Stimulated activated naive CD8-positive, alpha-beta T cell treated with anti-CD3 and anti-CD28 coated beads, Interleukin-15, Interleukin-2, amounts not matched to agents 100 U/mL and 50 U/mL, for 24 hours (primary cell): Measurements from ENCODE around the gene LRRC70.
"Not testable (repeated sequence)": the region's sequence is repeated elsewhere in the genome, so short reads cannot be mapped to it uniquely, and the experiment has no call there.

Experiments
- ATAC-seq: fragments of 150-1000 bp; cut with Tn5 transposase; one replicate; pipeline ENCODE4 v1.10.0; 2021
- DNase-seq: peaks from one replicate; pipeline ENCODE4 v3.0.0; 2021

LRRC70 gene

DNA sequence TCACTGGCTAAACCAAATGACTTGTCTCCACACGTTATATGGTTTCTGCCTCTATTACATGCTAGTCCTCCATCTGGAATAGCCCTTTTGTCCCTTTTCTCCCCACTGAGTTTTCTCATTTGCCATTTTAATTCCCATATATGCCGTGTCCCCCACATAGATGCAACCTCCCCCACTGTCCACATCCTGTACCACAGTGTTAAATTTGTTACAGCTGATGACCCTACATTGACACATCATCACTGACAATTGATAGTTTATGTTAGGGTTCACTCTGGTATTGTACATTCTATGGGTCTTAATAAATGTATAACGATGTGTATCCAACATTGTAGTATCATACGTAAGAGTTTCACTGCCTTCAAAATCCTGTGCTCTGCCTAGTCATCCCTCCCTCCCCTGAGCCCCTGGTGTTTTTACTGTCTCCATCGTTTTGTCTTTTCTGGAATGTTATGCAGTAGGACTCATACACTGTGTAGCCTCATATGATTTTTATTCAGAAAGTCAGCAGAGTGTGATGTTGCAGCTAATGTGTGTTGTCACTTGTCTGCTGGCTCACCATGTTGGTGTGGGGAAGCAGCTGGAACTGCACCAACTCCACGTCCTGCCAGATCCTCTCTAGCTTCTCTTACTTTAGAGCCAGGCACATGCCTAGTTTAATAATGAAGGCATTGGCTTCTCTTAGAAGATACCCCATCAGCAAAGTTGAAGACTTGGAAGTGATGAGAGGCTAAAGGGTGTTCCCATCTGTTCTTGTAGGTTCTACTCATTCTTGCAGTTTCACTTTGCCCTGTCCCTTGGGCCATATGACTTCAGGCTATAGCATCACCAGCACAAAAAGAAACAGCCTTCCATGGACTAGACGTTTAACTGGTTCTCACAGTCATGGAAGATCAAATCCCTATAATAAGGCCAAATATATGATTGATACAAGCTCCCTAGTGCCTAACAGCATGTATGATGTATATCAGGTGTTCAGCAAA lies 30.2 kb downstream of the LRRC70 start:
- ATAC-seq, result no peak
- DNase-seq, result no peak

DNA sequence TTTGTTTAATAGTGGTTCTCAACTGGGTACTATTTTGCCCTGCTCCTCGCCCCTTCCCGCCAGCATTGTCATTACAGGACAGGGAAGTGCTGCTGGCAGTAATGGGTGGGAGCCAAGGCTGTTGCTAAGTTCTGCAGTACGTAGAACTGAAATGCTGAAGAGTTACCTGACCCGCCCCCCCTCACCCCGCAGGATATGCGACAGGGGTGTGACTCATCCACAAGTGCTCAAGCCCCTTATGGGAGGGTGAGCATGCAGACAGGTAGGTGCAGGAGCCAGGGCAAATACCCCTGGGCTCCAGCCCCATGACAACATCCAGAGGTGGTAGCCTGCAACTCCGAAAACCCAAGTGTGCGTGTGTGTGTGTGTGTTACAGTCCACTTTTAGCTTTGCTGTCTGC lies 35.7 kb downstream of the LRRC70 start:
- DNase-seq (no peak), ATAC-seq (no peak)

DNA sequence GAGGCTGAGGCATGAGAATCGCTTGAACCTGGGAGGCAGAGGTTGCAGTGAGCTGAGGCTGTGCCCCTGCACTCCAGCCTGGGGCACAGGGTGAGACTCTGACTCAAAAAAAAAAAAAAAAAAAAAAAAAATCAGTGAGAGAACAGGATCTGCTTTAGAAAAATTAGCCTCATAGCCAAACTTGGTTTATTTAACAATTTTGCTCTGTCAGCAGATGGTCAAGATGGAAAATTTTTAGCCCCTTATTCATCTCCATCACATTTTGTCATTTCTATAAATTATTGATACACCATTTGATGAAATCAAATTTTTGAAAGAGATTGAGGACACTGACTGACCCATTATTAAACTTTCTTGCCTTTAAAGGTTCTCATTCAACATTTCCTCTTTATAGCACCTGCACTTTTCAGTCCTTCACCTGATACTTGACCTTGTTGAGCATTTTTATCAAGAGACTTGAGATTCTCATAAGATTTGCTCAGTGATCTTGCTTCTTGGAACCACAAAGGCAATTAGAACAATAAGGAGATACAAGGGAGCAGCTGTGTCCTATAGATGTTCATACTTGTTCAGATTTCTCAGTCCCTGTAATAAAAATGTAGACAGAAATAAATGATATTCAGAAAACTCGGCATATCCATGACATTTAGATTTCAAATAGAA lies 38.1 kb downstream of the LRRC70 start:
- ATAC-seq, result no peak
- DNase-seq, result no peak

DNA sequence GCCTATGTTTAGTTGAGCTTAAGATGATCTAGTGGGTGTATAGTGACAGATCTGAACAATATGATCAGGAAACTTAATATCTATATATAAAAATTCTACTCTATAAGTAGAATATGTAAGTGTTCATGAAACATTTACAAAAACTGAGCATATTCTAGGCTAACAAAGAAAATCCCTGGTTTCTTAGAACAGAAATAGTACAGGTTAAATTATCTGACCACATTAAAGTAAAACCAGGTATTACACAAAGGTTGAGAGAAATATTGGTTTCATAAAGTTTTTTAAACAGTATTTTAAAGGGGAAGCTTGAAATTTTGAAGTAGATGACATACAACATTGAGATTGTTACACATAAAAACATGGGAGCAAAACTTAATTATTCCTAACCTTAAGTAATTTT lies 39.3 kb downstream of the LRRC70 start:
- no peak for ATAC-seq
- DNase-seq, result no peak

DNA sequence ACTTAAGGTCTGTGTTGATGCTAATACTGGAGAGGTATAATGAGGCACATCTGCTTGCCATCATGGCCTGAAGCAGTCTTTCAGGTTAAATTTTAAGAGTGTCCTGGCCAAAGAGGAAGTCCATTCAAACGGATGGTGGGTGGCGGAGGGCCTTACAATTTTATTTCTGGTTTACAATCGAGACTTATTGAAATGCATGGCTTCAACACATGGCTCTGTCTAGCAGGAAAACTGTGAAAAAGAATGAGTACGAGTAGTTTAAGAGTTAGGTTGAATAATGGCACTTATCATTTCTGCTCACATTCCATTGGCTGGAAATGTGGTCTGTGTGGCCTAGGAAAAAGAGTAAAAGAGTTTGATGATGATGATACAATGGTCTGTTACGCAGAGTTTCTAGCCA lies 42.1 kb downstream of the LRRC70 start:
- ATAC-seq (no peak), DNase-seq (no peak)

DNA sequence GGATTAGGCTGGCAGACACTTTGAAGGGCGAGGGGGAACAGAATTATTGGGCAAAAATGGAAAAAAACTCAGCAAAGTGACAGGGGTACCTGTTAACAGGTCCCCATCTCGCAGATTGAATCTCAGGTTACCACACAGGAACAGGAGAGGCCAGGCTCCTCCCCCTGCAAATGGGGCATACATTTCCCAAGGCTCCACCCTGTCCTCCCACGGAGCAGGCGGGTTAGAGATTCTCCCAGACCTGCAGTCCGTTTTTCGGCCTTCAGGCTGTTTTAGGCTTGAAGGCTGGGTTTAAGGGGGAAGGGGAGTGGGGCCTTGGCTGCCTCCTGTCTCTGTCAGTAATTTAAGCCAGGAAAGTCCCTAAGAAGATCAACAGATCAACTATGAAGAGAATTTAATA lies 42.7 kb downstream of the LRRC70 start:
- ATAC-seq (no peak), DNase-seq (no peak)

DNA sequence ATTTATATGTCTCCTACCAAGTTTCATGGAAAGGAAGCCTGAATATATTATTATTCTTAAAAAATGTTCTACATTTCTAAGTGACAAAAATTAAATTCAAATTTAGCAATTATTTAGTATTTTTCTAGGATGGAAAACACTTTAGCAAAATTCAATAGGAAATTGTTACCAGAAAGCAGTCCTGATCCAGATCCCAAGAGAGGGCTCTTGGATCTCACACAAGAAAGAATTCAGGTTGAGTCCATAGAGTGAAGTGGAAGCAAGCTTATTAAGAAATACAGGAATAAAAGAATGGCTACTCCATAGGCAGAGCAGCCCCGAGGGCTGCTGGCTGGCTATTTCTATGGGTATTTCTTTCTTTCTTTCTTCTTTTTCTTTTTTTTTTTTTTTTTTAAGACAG lies 44.7 kb downstream of the LRRC70 start:
- DNase-seq (no peak), ATAC-seq (no peak)

DNA sequence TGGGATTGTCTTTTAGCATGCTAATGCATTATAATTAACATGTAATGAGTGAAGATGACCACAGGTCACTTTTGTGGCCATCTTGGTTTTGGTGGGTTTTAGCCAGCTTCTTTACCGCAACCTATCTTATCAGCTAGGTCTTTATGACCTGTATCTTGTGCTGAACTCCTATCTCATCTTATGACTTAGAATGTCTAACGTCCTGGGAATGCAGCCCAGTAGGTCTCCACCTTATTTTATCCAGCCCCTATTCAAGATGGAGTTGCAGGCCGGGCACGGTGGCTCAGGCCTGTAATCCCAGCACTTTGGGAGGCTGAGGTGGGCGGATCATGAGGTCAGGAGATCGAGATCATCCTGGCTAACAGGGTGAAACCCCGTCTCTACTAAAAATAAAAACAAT lies 45.8 kb downstream of the LRRC70 start:
- DNase-seq, ATAC-seq: not testable (repeated sequence)

DNA sequence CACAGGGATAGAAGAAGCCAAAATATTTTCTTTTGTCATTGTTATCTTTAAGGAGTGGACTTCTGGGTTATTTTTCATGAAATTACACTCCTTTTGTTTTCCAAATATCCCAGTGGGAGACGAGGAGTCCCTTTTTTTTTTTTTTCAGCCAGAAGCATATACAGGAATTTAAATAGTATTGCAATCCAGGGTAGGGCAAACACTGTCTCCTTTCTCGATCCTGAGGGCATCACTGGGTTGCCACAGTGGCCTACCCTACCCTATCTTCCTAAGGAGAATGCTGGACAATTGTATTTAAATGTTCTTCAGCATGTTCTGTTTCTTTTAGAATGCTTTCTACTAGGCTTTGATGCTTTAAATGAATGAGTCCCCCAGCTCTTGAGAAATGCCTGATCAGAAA lies 47.9 kb downstream of the LRRC70 start:
- no peak for ATAC-seq
- DNase-seq, result no peak

DNA sequence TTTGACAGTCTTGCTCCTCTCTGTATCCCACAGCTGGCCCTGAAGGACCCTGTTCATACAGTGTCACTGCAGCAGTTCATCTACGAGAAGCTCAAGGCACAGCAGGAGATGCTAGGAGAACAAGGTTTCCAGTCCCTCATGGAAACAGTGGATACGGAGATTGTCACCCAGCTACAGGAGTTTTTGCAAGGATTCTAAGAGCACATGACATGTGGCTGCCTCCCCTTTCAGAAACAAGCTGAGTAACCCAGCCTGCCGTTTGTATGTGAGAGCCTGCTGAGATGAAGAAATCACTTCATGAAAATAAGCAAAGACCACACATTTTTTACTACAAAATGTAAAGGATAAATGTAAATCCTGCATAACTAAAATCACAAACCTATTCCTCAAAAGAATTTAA lies 48.5 kb downstream of the LRRC70 start:
- DNase-seq, result no peak
- ATAC-seq, result no peak

DNA sequence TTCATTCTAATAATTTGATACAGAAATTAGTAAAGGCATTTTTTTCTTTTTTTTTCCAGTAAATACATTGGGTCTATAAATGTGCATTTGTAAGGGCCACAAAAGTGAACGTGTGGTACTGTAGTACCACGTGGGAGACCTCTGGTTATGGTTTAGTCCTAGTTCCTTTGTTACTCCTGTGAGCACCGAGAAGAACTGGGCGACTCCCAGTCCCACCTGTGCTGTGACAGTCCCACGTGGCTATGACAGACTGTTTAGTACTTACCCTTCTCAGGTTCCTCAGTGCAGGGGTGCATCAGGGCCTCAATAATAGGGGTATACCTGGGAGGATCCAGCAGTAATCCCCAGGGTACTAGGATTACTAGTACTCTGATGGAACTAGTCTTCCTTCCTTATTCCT lies 49.3 kb downstream of the LRRC70 start:
- DNase-seq (no peak), ATAC-seq (no peak)
